Subcutaneous adipose tissue (tissue), 4 donors: ENCODE results near the gene KRT77. TPM values are rescaled to one million over a fixed set of nuclear protein-coding genes. Genes with fewer than 3 reads are reported as not detected.

Experiments used
- total RNA-seq, 4 donors: library from RNA; depleted of rRNA; stranded (reverse); fragments of >200 nt; gene quantifications; one replicate each; pipeline ENCODE4 v1.1.0, GENCODE V29; 2016
- TF ChIP-seq, protein P1 (sequence below): fragments of 450-650 bp; IDR thresholded peaks from one replicate; pipeline ENCODE4 v1.5.1; 2016; ENCODE audit warnings: low read depth, mild to moderate bottlenecking, control low read depth, antibody characterized with exemption, moderate library complexity

The KRT77 gene
- total RNA-seq, 4 donors from 2014 or later: 0.17 to 1.5 TPM; not detected in 2

DNA sequence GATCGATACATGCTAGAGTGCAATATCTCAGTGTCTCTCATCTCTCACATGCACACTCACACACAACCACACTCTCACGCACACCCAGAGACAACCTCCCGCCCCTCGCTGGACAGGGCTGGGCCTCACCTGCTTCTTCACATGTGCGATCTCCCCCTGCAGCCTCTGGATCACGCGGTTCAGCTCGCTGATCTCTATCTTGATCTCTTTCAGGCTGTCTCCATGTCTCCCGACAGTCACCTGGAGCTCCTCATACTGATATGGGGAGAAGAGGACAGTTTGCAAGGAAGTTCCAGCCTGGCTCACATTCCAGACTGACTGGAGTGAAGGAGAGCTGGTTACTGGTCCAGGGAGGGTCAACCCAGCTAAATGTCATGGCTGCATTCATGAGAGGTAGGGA lies 55.7 kb downstream of the KRT77 start:
- TF ChIP-seq, protein P1, sequence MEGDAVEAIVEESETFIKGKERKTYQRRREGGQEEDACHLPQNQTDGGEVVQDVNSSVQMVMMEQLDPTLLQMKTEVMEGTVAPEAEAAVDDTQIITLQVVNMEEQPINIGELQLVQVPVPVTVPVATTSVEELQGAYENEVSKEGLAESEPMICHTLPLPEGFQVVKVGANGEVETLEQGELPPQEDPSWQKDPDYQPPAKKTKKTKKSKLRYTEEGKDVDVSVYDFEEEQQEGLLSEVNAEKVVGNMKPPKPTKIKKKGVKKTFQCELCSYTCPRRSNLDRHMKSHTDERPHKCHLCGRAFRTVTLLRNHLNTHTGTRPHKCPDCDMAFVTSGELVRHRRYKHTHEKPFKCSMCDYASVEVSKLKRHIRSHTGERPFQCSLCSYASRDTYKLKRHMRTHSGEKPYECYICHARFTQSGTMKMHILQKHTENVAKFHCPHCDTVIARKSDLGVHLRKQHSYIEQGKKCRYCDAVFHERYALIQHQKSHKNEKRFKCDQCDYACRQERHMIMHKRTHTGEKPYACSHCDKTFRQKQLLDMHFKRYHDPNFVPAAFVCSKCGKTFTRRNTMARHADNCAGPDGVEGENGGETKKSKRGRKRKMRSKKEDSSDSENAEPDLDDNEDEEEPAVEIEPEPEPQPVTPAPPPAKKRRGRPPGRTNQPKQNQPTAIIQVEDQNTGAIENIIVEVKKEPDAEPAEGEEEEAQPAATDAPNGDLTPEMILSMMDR: no peak

DNA sequence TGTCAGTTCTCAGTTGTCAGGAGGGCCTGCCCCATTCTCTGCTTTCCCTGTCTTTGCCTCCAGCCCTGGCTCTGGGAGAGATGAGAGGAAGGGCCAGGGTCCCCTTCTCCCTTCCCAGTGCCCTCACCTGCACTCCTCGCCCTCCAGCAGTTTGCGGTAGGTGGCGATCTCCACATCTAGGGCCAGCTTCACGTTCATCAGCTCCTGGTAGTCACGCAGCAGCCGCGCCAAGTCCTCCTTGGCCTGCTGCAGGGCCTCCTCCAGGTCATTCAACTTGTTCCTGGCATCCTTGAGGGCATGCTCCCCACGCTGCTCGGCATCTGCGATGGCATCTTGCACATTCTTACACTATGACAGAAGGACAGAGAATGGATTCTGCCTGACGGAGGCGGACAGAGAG lies 56.7 kb downstream of the KRT77 start:
- TF ChIP-seq, protein P1: no peak

DNA sequence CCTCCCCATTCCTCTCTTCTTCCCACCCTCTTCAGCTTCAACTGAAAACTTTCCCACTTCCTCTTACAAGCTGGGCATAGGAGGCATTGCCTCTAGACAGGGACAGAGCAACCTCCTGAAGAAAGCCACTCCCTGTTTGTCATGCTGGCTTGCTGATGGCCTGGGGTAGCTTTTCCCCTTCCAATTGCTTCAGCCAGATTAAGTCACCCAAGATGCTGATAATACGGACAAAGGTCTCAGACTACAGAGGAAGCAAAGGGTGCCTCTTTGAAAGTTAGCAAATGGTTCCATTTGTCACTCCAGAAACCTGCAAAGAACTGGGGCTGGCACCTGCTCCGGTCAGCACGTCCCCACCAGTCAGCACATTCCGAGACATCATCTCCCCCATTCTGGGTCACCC lies 57.3 kb downstream of the KRT77 start:
- TF ChIP-seq, protein P1: no peak

DNA sequence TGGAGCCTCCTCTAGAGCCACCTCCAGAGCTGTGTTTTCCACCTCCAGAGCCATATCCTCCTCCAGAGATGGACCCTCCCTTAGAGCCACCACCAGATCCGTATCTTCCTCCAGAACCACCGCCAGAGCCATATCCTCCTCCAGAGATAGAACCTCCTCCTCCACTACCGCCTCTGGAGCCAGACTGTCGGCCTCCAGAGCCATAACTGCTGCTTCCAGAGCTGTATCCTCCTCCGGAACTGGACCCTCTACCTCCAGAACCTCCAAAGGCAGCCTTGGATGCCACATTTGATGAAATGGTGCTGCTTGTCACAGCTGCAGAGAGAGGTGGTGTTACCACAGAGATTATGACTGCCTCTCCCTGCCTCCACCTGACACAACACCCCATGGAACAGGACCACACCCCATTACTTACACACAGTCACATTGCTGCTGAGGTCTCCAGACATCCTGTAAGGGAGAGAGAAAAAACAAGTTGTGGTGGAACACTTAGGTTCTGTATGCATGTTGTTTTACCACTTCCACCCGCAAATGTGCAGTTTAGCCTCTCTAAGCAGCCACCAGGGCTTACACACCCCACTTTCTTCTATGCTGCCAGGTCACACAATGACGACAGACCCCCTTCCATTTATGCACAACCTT lies 58.1 kb downstream of the KRT77 start:
- TF ChIP-seq, protein P1: no peak

DNA sequence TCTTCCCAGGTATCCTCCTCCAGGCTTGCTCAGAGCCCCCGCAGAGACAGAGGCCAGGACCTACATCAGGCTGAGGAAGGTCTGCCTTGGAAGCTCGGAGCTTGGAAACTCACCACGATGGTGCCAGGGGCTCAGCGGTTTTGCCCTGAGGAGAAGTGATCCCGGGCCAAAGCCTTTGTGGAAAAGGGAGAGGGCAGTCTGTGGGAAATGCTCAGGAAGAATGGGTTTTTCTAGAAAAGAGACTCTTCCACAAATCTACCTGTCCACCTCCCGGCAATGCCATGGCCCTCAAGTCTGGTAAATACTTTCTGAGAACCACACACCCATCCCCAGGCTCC lies 59.3 kb downstream of the KRT77 start:
- TF ChIP-seq, protein P1: no peak

DNA sequence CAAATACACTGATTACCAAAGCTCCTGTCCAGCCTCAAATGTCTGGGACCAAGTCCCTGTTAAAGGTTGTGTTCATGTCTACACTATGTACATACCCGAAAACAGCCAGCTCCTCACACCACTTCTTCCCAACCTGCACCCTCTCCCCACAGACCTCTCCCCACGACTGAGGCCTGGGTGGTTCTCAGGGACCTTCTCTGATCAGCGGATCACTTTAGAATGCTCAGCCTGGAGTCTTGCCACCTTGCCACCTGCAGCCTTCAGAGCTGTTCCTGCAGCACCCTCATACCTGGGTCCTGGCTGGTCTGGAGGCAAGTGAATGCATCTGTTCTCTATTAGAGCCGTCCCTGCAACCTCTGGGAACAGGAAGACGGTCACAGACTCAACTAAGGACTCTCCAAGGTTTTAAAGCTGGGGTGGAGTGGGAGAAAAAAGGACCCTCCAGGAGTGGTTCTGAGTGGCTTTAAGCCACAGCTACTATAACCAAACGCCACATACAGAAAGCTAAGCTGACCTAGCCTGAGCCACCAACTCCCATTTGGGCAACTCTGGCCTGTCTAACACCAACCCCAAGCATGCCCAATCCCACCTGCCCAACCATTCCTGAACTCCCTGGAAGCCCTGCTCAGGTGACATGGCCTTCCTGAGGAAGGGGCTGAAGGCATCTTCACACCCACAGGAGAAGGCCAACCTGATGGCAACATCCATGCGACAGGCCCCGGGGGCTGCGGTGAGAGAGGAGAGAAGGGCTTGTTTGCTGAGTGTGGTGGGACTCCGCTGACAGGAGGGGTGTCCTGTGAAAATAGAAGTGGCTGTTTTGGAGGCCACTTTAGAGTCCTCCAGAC lies 59.9 kb downstream of the KRT77 start:
- TF ChIP-seq, protein P1: no peak

DNA sequence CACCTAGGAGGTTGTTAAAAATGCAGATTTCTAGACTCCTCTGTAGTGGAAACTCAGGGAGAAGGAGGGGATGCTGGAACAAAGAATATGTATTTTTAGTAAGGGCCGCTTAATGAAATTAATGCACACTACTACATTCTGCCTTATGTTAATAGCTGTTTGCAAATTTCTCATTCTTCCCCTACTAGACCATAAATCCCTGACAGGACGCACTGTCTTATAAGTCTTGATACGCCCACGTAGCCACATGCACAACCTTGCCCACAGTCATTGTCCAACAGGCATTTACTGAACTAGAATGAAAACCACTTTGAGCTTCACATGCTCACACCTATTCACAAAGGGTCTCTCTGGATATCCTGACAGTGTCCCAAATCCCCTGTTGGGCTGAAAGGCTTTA lies 61.9 kb downstream of the KRT77 start:
- TF ChIP-seq, protein P1: no peak

Other genes starting within 250 kb of the KRT77 start
- not detected for gene KRT6C, start 229.7 kb downstream of the KRT77 start, total RNA-seq
- under 1 TPM in 1 of 4 donors, not detected in 3; 0.98 TPM for gene KRT6A, start 210.3 kb downstream of the KRT77 start, total RNA-seq
- 1 to 10 TPM in 1 of 4 donors, under 1 TPM in 2, not detected in 1; 0.33 to 1.3 (median 0.88) TPM for gene KRT5, start 183.1 kb downstream of the KRT77 start, total RNA-seq
- not detected for gene KRT71, start 150.4 kb downstream of the KRT77 start, total RNA-seq
- gene KRT74, start 129.7 kb downstream of the KRT77 start, total RNA-seq: not detected
- gene KRT72, start 102.1 kb downstream of the KRT77 start, total RNA-seq: not detected
- gene KRT73, start 85.0 kb downstream of the KRT77 start, total RNA-seq: not detected
- gene KRT2, start 51.3 kb downstream of the KRT77 start, total RNA-seq: not detected
- under 1 TPM in 1 of 4 donors, not detected in 3; 0.38 TPM for gene KRT1, start 23.1 kb downstream of the KRT77 start, total RNA-seq
- not detected for gene KRT76, start 73.8 kb upstream of the KRT77 start, total RNA-seq
- not detected for gene KRT3, start 92.6 kb upstream of the KRT77 start, total RNA-seq
- gene KRT4, start 110.6 kb upstream of the KRT77 start, total RNA-seq: not detected
- gene KRT79, start 130.8 kb upstream of the KRT77 start, total RNA-seq: 1 to 10 TPM in 2 of 4 donors, under 1 TPM in 1, not detected in 1; 0.22 to 3.6 (median 2.0) TPM
- not detected for gene KRT78, start 145.5 kb upstream of the KRT77 start, total RNA-seq
- gene KRT8, start 201.6 kb upstream of the KRT77 start, total RNA-seq: 10 to 100 TPM in 2 of 4 donors, 1 to 10 TPM in 2; 5.5 to 11.7 (median 8.7) TPM
- 1 to 10 TPM; 3.2 to 9.2 (median 6.5) TPM for gene KRT18, start 245.6 kb upstream of the KRT77 start, total RNA-seq